GM12878 (cell line): ENCODE results near the gene KIR3DL1.
"Not testable (repeated sequence)": the region's sequence is repeated elsewhere in the genome, so short reads cannot be mapped to it uniquely, and the experiment has no call there.

Experiments
- BRCA1 ChIP-seq: IDR thresholded peaks from 2 replicates; pipeline ENCODE4 v1.6.1; 2011; ENCODE audit warnings: low read depth, low read length, improper control_type of control experiment
- CTCF ChIP-seq, 3 experiments: IDR thresholded peaks in 2 of 3; conservative IDR thresholded peaks in 1 of 3; 2 replicates each; pipeline ENCODE4 v1.5.1; 2011; ENCODE audit warnings: low read depth in 3 of 3, low read length in 3 of 3, mild to moderate bottlenecking in 3 of 3, control low read depth in 2 of 3, moderate library complexity in 2 of 3, inconsistent platforms in 1 of 3, mixed read lengths in 1 of 3; ENCODE audit not compliant: control insufficient read depth in 2 of 3, insufficient read depth in 1 of 3; ENCODE audit errors: extremely low read depth in 1 of 3
- NFIC ChIP-seq: IDR thresholded peaks from 2 replicates; pipeline ENCODE4 v1.6.1; 2012; ENCODE audit warnings: low read depth, mild to moderate bottlenecking, inconsistent platforms, low read length, moderate library complexity
- POLR2A ChIP-seq: IDR thresholded peaks from 2 replicates; pipeline ENCODE4 v1.6.1; 2011; ENCODE audit warnings: low read depth, mild to moderate bottlenecking, low read length
- POLR2AphosphoS5 ChIP-seq: IDR thresholded peaks from 2 replicates; pipeline ENCODE4 v1.6.1; 2011; ENCODE audit warnings: mild to moderate bottlenecking, low read length, inconsistent platforms
- SPI1 ChIP-seq: IDR thresholded peaks from 2 replicates; pipeline ENCODE4 v1.6.1; 2011; ENCODE audit warnings: low read depth, mild to moderate bottlenecking, low read length, moderate library complexity, borderline replicate concordance; ENCODE audit not compliant: insufficient read depth
- ZNF274 ChIP-seq: IDR thresholded peaks from one replicate; pipeline ENCODE4 v1.8.0; 2011; ENCODE audit not compliant: insufficient read length, insufficient read depth

- TF ChIP-seq POLR2A; BRCA1; POLR2AphosphoS5; SPI1; CTCF (IDR thresholded peaks at IDR 0.05 in 2 of 3, conservative IDR thresholded peaks at IDR 0.05 in 1 of 3; ENCODE audit: control insufficient read depth in 2 of 3, extremely low read depth in 1 of 3, insufficient read depth in 1 of 3, low read depth in 3 of 3, low read length in 3 of 3); ZNF274; NFIC: not testable (repeated sequence)
Measured at GRCh38 chr19:54778896-54779295, 37.4 kb upstream of the KIR3DL1 start.
